CD4-positive, CD25-positive, alpha-beta regulatory T cell (primary cell): Measurements from ENCODE around the gene TMEM132C. TPM values are rescaled to one million over a fixed set of nuclear protein-coding genes. Genes with fewer than 3 reads are reported as not detected.
A peak's percentile ranks its signal among the peaks of the same experiment; 100 is the strongest.

Experiments used
- ATAC-seq, 2 donors: fragments of 150-1000 bp; cut with Tn5 transposase; one replicate each; pipeline ENCODE4 v1.10.0; 2021; ENCODE audit warnings: low read depth in 2 of 2, moderate number of reproducible peaks in 2 of 2, moderate library complexity in 1 of 2
- DNase-seq, 3 donors: peaks; one replicate each; pipeline versions ENCODE4 v3.0.0 to v3.0.0-alpha.2; 2012 to 2022; ENCODE audit warnings: mixed read lengths in 1 of 3
- H3K27ac ChIP-seq: one replicate; pipeline ENCODE4 v1.7.0; 2013; ENCODE audit warnings: mild to moderate bottlenecking, low read length; ENCODE audit not compliant: insufficient read depth, poor library complexity, severe bottlenecking
- H3K27me3 ChIP-seq: one replicate; pipeline ENCODE4 v1.7.0; 2013; ENCODE audit warnings: low read length; ENCODE audit not compliant: control insufficient read depth, insufficient read depth
- H3K36me3 ChIP-seq: one replicate; pipeline ENCODE4 v1.7.0; 2013; ENCODE audit warnings: mild to moderate bottlenecking, low read length, moderate library complexity; ENCODE audit not compliant: control insufficient read depth, insufficient read depth
- H3K4me1 ChIP-seq: 2 replicates; pipeline ENCODE4 v1.7.0; 2013; ENCODE audit warnings: mild to moderate bottlenecking, low read length; ENCODE audit not compliant: insufficient read depth, control insufficient read depth, poor library complexity, severe bottlenecking
- H3K4me3 ChIP-seq: one replicate; pipeline ENCODE4 v1.7.0; 2013; ENCODE audit warnings: low read depth, mild to moderate bottlenecking, low read length, moderate library complexity
- H3K9me3 ChIP-seq, 2 experiments: 1 replicate in 1 of 2; 2 replicates in 1 of 2; pipeline ENCODE4 v1.7.0; 2013; ENCODE audit warnings: low read length in 2 of 2, mild to moderate bottlenecking in 1 of 2, moderate library complexity in 1 of 2; ENCODE audit not compliant: control insufficient read depth in 2 of 2
- H3K27ac Mint-ChIP-seq, 3 donors: one replicate each; pipeline ENCODE4 v1.8.0; 2020 to 2022; ENCODE audit warnings: mild to moderate bottlenecking in 3 of 3, mixed read lengths in 3 of 3, moderate library complexity in 2 of 3
- H3K27me3 Mint-ChIP-seq: one replicate; pipeline ENCODE4 v1.8.0; 2022; ENCODE audit warnings: mild to moderate bottlenecking, mixed read lengths
- H3K36me3 Mint-ChIP-seq: one replicate; pipeline ENCODE4 v1.8.0; 2020; ENCODE audit warnings: mixed read lengths
- H3K4me1 Mint-ChIP-seq, 4 donors: one replicate each; pipeline ENCODE4 v1.8.0; 2020 to 2022; ENCODE audit warnings: mixed read lengths in 4 of 4, mild to moderate bottlenecking in 1 of 4
- H3K4me3 Mint-ChIP-seq, 4 donors: one replicate each; pipeline ENCODE4 v1.8.0; 2020 to 2022; ENCODE audit warnings: mild to moderate bottlenecking in 4 of 4, mixed read lengths in 4 of 4, moderate library complexity in 3 of 4
- H3K9me3 Mint-ChIP-seq, 7 donors: one replicate each; pipeline ENCODE4 v1.8.0; 2020 to 2022; ENCODE audit warnings: mixed read lengths in 7 of 7, mild to moderate bottlenecking in 3 of 7, moderate library complexity in 2 of 7
- polyA plus RNA-seq, 4 donors: library from polyadenylated mRNA; unstranded; fragments of 300-500 nt; fragmentation: Illumina TruSeq; gene quantifications; one replicate each; pipeline ENCODE4 v1.2.3, GENCODE V29; 2021
- total RNA-seq: library from RNA; stranded (reverse); gene quantifications from one replicate; pipeline ENCODE4 v1.2.3, GENCODE V29; 2022

TMEM132C gene
- total and polyA plus RNA-seq, 5 donors from 2014 or later: 0.06 TPM; not detected in 4

- Mint-ChIP-seq H3K4me1 (no peaks in the 10 kb centered on the region), H3K4me3 (no peak overlapping the region), H3K36me3 (no peaks in the 10 kb centered on the region), H3K27ac (no peak overlapping the region), H3K9me3 (peaks cover 0 to 15% (median 4%) of the 10 kb centered on the region in 7 donors), H3K27me3 (no peaks in the 10 kb centered on the region)
- H3K9me3 ChIP-seq: no peaks in the 10 kb centered on the region
- DNase-seq (no peak), ATAC-seq (no peak)
- no peaks in the 10 kb centered on the region for H3K4me1 ChIP-seq
- no peak overlapping the region for H3K27ac ChIP-seq
- H3K4me3 ChIP-seq: no peak overlapping the region
- no peaks in the 10 kb centered on the region for H3K27me3 ChIP-seq
- no peaks in the 10 kb centered on the region for H3K36me3 ChIP-seq
These were observed 62.0 kb downstream of the TMEM132C start for GRCh38 chr12:128328961-128329360.

GRCh38 chr12:128336204-128337070, 69.5 kb downstream of the TMEM132C start:
- DNase-seq (no peak), ATAC-seq (no peak)
- Mint-ChIP-seq H3K36me3 (no peaks in the 10 kb centered on the region), H3K4me3 (no peak overlapping the region), H3K27ac (no peak overlapping the region), H3K27me3 (peaks cover 4% of the 10 kb centered on the region), H3K4me1 (no peaks in the 10 kb centered on the region), H3K9me3 (peaks cover 0 to 11% (median 6%) of the 10 kb centered on the region in 7 donors)
- no peak overlapping the region for H3K27ac ChIP-seq
- H3K9me3 ChIP-seq: no peaks in the 10 kb centered on the region
- no peaks in the 10 kb centered on the region for H3K27me3 ChIP-seq
- no peaks in the 10 kb centered on the region for H3K36me3 ChIP-seq
- H3K4me3 ChIP-seq: no peak overlapping the region
- H3K4me1 ChIP-seq: no peaks in the 10 kb centered on the region

DNA sequence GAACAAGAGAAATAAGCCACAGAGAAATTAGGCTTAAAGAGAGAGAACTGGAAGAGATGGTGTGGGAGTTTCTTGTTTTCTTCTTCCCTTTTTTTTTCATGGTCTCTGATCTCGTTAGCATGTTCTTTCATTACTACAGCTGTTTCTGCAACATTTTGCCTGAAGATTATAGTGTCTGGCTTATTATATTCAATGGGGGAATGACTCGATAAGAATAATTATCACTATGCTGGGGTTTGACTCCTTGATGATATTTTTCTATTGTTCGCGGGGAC, 70.0 kb downstream of the TMEM132C start:
- H3K4me3 ChIP-seq: no peak overlapping the region
- no peak overlapping the region for H3K27ac Mint-ChIP-seq
- peaks cover 0 to 10% (median 5%) of the 10 kb centered on the region in 7 donors for H3K9me3 Mint-ChIP-seq
- no peaks in the 10 kb centered on the region for H3K4me1 Mint-ChIP-seq
- no peaks in the 10 kb centered on the region for H3K9me3 ChIP-seq
- peaks cover 4% of the 10 kb centered on the region for H3K27me3 Mint-ChIP-seq
- no peaks in the 10 kb centered on the region for H3K36me3 Mint-ChIP-seq
- no peak for DNase-seq
- no peaks in the 10 kb centered on the region for H3K36me3 ChIP-seq
- H3K27me3 ChIP-seq: no peaks in the 10 kb centered on the region
- H3K27ac ChIP-seq: no peak overlapping the region
- no peaks in the 10 kb centered on the region for H3K4me1 ChIP-seq
- no peak overlapping the region for H3K4me3 Mint-ChIP-seq
- no peak for ATAC-seq

DNA sequence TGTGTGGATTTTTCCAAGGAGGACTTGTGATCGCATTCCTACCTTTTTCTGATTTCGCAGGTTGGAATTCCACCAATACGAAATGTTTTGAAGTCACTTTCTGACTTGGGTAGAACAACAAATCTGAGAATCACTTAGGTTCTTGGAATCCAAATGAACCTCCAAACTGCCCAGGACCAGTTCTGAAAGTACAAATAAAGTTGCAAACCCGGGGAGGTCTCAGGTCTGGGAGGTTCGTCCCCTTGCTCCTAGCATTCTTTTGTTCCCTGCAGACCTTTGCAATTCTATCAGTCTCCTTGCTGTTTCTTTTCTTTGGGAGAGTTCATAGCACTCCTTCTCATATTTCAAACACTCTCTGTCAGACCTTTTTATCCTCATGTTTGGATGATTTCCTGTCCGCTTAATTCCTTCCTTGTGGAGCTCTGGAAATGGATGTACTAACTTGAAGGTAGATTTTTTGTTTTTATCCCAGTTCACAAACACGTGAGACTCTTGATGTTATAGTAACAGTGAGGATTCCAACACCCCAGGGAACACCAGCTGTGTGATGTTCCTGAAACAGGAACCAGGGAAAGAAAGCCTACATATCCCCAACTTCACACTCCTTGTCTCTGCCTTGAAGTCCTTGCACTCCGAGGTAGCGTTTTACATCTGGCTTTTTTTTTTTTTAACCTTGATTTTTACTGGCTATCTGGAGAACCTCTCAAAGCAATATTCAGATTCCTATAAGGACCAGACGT, 70.6 kb downstream of the TMEM132C start:
- Histone ChIP-seq H3K27me3 (no peaks in the 10 kb centered on the region), H3K9me3 (no peaks in the 10 kb centered on the region), H3K4me3 (no peak overlapping the region), H3K36me3 (no peaks in the 10 kb centered on the region), H3K4me1 (no peaks in the 10 kb centered on the region), H3K27ac (no peak overlapping the region)
- Mint-ChIP-seq H3K4me3 (no peak overlapping the region), H3K4me1 (no peaks in the 10 kb centered on the region), H3K36me3 (no peaks in the 10 kb centered on the region), H3K27ac (no peak overlapping the region), H3K27me3 (peaks cover 4% of the 10 kb centered on the region), H3K9me3 (peaks cover 0 to 10% (median 5%) of the 10 kb centered on the region in 7 donors)
- no peak for ATAC-seq
- no peak for DNase-seq

DNA sequence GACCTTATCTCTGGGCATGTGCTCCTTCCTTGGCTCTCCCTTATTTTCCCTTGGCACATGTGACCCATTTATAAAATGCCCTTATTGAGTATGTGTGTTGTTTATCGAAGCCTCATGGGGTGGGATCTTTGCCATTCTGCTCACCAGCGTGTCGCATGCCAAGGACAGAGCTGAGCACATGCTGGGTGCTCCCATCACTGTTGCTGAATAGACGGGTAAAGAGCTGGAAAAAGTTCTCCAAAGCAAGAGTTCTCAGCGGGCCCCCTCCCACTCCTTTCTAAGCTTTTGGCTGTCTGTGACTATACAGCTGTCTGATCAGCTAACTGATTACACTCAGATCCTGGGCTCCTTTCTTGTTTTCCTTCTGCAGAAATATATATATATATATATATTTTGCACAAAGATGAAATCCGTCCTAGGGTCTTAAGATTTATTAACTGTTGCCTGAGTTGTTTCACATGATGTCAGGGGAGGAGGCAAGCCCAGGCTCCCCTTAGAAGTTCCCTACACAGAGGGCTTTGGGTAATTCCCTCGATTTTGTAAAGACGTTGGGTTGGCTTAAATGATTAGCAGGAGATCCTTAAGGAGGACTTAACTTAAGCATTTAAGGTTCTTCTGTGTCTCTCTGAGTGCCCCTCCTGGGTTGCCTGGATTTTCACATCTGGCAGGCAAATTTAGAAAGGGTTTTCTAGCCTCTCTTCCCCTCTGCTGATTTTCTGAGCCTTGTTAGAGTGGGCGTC, 71.6 kb downstream of the TMEM132C start:
- Mint-ChIP-seq H3K4me3 (no peak overlapping the region), H3K4me1 (no peaks in the 10 kb centered on the region), H3K27ac (no peak overlapping the region), H3K9me3 (peaks cover 0 to 10% (median 5%) of the 10 kb centered on the region in 7 donors), H3K36me3 (no peaks in the 10 kb centered on the region), H3K27me3 (peaks cover 4% of the 10 kb centered on the region)
- Histone ChIP-seq H3K27ac (no peak overlapping the region), H3K4me3 (no peak overlapping the region), H3K9me3 (no peaks in the 10 kb centered on the region), H3K4me1 (no peaks in the 10 kb centered on the region), H3K36me3 (no peaks in the 10 kb centered on the region), H3K27me3 (no peaks in the 10 kb centered on the region)
- DNase-seq (no peak), ATAC-seq (no peak)

DNA sequence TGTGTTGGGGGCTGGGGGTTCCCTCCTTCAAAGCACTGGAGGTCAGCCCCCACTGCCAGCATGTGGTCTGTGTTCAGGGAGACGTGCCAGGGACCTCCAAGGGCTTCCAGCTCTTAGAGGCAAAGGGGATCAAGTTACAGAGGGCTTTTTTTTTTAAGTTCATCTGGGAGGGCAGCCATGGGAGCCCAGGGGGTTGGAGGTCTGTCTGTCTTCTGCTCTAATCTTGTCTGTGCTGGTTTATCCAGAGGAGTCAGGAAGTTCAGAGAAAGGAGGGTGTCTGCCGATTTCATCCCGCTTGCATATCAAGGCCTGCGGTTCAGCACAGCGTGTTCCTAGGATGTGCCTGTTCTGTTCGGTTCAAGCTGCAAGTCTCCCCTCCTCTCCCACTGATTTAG, 72.2 kb downstream of the TMEM132C start:
- Mint-ChIP-seq H3K27me3 (peaks cover 4% of the 10 kb centered on the region), H3K9me3 (peaks cover 0 to 10% (median 5%) of the 10 kb centered on the region in 7 donors), H3K4me3 (no peak overlapping the region), H3K4me1 (no peaks in the 10 kb centered on the region), H3K27ac (no peak overlapping the region), H3K36me3 (no peaks in the 10 kb centered on the region)
- no peaks in the 10 kb centered on the region for H3K4me1 ChIP-seq
- H3K36me3 ChIP-seq: no peaks in the 10 kb centered on the region
- H3K4me3 ChIP-seq: no peak overlapping the region
- DNase-seq: no peak
- H3K27ac ChIP-seq: no peak overlapping the region
- ATAC-seq: no peak
- no peaks in the 10 kb centered on the region for H3K27me3 ChIP-seq
- H3K9me3 ChIP-seq: no peaks in the 10 kb centered on the region

DNA sequence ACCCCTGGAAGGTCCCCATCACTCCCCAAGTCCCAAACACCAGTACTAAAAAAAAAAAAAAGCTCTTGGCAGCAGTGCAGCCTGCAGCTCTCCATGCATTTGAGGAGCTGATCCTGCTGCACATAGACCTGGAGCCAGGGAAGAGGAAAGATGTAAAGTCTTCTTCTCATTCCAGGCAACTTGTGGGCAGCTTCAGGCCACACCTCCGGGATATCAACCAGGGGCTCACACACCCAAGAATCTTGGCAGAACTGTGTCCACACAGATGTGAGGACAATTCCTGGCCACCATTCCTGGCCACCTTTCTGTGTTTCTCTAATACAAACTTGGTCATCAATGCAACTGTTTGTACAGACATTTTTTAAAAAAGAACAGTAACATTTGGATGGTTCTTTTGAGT, 72.7 kb downstream of the TMEM132C start:
- Histone ChIP-seq H3K36me3 (no peaks in the 10 kb centered on the region), H3K9me3 (no peaks in the 10 kb centered on the region), H3K27ac (no peak overlapping the region), H3K4me1 (no peaks in the 10 kb centered on the region), H3K4me3 (no peak overlapping the region), H3K27me3 (no peaks in the 10 kb centered on the region)
- Mint-ChIP-seq H3K9me3 (peaks cover 0 to 10% (median 5%) of the 10 kb centered on the region in 7 donors), H3K4me1 (no peaks in the 10 kb centered on the region), H3K36me3 (no peaks in the 10 kb centered on the region), H3K27me3 (peaks cover 4% of the 10 kb centered on the region), H3K4me3 (peak overlapping the region in 1 of 4 donors; percentile 86), H3K27ac (no peak overlapping the region)
- DNase-seq: no peak
- no peak for ATAC-seq
